ENCODE measurements around the gene ANKEF1.
"Not testable (repeated sequence)": the region's sequence is repeated elsewhere in the genome, so short reads cannot be mapped to it uniquely, and the experiment has no call there.

ANKEF1 gene

DNA sequence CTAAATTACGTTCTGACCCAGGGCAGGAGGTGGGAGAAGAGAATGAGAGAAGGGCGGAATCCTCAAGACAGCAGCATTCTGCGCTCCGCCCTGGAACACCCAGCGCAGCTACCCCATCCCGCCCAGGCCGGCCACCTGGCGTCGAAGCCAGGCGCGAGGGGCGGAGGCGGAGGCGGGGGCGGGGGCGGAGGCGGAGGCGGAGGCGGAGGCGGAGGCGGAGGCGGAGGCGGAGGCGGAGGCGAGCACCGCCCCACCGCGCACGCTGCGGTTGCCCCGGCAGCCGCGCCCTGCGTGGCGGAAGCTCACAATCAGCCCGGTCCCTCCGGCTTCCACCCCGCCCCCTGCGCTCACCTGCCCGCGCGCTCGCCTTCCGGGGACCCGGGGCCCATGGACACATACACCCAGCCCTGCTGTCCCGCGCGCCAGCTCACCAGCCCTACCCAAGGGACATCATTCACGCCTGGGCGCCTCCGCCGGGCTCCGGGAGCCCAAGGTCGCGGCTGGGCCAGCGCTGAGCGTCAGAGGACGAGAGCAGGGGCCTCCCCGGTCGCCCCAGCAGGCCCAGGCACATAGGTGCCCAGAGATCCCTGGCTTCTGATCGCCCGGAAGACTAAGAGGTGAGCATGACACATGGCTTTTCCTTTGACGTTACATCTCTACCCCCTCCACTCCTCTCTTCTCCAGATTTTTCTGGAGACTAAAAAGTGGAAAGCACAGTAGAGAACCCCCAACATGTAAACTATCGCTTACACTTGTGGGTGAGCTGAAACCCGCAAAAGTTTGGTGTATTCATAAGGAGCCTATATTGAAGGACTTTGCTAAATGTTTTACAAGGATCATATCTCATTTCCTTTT, at the start of gene ANKEF1:
Gene ANKEF1, plus strand, starts transcription at position 271 of the 855 bp plus-strand sequence. CDS start 3,315 bp downstream, outside the sequence.
- DNase-seq: peak; percentile 68 to 92

DNA sequence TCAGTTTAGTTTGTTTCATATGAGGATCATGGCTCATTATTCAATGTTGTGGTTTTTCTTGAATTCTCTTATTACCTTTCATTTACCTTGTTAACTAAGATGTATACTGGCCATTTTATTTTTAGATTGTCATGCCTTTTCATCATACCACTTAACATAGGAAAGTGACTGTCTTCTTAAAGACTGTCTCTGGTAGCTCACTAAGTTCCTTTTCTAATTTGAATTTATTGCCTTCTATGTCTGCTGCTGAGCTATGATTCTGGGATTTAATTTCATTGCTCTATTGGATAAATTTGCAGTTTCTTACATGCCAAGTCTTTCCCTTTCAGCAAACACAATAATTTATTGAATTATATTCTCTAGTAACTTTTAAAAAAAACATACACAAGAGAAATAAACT, 49.5 kb upstream of the ANKEF1 start:
- no peak for DNase-seq

DNA sequence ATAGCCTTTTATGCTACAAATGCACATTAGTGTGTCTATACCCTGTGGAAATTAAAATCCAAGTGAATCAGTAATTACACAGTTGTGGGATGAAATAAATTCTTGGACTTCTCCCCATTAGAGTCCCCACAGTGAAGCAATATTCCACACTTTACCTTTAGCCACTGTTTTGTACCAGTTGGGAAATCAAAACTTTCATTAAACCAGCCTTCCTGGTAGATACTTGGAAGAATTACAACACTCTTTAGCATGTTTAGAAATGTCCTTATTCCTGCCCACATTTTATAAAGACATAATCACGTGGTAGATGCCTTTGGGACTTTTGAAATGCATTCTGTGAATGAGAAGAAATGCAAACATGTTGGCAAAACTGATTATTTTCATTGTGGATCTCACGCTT, 49.0 kb upstream of the ANKEF1 start:
- DNase-seq: no peak

DNA sequence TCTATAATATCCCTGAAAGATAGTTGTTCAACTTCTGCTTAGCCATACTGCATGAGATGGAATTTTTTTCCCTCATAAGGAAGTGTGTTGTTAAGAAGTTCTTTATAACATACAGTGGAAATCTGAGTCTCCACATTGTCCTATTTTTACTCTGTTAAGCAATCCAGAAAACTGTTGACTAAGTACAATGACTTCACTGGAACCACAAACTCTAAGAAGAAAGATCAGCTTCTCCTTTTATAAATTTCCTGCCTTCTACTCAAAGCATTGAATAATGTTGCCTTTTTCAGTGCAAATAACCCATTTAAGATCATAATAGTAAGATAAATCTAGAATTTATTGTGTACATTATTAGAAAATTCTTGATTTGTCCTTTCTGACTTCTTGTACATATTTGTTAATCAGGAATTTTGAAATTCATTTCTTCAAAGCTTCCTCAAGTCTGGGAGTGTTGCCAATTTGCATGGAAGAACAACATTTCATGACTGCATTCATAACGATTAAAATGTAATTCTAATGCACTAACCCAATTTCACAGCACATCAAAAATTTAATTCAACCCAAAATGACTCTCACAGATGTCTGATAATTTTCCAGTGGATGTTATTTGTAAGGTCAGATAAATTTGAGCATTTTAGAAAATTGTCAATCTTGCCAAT, 45.6 kb upstream of the ANKEF1 start:
- peak; percentile 21 to 48 for DNase-seq

DNA sequence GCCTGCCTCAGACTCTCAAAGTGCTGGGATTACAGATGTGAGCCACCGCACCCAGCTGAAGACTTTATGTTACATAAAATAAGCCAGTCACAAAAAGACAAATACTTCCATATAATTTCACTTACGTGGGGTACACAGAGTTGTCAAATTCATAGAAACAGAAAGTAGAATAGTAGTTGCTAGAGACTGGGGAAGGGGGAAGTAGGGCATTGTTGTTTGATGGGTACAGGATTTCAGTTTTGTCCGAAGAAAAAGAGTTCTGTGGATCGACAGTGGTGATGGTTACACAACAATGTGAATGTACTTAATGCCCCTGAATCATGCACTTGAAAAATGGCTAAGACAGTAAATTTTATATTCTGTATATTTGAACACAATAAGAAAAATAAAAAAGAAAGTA, 41.6 kb upstream of the ANKEF1 start:
- no peak for DNase-seq

DNA sequence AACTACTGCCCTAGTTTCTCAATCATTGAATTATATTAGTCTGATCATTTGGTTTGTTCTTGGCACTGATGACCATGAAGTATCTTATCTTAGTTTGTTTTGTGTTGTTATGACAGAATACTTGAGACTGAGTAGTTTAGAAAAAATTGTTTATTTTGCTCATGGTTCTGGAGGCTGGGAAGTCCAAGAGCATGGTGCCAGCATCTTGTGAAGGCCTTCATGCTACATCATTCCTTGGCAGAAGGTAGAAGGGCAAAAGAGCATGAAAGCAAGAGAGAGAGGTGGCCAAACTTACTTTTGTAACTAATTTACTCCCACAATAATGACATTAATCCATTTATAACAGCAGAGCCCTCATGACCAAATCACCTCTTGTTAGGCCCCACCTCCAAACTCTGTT, 40.1 kb upstream of the ANKEF1 start:
- no peak for DNase-seq

DNA sequence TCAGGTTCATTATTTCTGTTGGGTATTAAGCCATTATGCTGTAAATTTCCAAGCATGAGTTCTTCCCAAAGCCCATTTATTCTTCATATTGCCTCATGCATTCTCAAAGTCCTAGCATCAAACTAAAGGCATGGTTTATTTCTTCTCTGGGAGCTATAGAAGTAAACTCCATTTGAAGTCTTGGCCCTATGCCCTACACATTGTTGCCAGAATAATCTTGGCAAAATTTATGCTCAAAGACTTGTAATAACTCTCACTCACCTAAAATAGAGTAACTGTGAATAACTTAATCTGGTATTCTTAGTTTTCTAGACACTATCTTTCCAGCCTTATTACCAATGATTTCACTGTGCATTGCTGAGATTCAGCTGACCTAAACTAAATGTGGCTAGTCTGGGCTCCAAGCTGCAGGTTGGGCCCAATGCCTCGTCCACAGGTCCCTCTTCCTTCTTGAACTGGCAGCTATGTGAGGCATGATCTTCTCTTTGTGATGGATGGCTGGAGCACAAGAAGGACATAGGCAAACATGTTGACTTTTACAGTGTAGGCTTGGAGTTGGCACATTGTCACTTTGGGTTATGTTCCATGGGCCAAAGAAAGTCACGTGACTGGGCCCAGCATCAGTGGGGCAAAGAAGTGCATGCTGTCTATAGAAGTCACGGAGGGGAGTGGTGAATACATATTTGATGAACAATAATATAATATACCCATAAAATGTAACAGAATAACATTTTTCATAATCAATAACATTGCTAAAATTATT, 39.1 kb upstream of the ANKEF1 start:
- peak; percentile 85 to 94 for DNase-seq

DNA sequence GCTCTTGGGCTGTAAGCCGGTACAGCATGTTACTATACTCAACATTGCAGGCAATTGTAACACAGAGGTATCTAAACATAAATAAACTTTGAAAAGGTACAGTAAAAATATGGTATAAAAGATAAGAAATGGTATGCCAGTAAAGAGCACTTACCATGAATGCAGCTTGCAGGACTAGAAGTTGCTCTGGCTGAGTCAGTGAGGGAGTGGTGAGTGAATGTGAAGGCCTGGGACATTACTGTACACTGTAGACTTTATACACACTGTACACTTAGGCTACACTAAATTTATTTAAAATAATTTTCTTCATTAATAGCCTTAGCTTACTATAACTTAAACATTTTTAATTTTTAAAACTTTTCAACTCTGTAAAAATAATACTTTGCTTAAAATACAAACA, 37.8 kb upstream of the ANKEF1 start:
- no peak for DNase-seq

DNA sequence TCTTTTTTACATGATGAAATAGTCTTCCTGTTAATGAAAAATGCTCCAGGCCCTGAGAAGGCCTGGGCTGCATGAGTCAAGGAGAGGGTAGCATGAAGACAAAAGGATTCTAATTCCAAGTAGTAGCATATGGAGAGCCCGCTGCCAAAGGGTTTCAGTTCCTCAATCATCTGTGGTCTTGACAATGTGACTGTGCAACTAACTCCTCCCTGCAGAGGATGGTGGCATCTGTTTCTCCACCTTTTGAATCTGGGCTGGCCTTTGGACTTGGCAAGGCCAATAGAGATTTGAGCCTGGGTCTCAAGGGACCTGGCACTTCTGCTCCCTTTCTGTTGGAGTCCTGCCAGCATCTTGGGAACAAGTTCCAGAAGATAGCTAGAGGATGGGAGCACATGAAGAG, 35.1 kb upstream of the ANKEF1 start:
- DNase-seq: peak; percentile 94 to 99

DNA sequence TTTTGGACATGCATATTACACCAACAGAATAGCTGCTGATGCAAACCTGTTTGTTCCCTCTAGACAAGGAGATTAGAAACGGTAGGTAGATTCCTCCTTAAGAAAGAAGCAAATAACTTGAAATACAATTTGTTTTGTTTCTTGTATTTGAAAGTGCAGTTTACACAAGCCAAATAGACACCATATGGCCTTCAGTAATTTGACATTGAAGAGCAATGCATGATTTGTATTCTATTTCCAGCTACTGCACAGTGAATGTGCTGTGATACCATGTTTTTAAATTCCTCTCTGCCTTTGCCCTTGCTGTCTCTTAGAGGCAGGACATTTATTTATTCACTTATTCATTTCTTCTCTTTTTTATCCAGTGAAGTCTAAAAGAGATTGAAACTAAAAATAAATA, 31.9 kb upstream of the ANKEF1 start:
- DNase-seq: peak; percentile 32 to 64

DNA sequence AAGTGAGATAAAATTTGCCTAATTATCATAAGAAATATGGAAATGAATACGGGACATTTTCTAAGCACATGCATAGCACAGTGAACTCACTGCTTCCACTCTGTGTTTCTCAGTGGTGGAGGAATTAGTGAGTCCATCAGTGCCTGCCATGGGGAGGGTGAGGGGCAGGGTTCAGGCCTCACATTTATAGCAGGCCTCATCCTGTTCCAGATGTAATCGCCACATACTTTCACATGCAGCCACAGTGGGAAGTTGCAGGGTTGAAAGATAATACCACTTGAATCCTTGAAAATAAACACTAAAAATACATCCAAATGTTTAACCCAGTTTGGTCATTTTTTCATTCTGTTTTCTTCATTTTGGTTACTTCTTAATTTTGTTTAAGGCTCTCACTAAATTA, 29.9 kb upstream of the ANKEF1 start:
- DNase-seq: no peak

DNA sequence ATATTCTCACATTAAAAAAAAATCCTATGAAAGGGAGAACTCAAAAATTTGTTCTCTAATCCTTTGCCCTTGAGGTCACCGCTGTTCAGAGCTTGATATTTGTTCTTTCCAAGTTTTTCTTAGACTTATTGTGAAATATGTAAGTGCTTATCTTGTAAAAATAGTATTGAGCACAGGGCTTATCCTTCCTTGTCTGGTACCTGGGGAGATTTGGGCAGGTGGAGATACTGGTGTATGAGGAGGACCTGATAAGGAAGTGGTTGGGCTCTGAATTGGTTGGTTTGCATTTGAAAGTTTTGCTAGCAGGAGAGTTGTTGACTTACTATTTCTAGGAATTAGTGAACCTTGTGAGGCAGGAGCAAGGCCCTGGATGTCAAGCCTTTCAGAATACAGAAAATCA, 28.9 kb upstream of the ANKEF1 start:
- no peak for DNase-seq

DNA sequence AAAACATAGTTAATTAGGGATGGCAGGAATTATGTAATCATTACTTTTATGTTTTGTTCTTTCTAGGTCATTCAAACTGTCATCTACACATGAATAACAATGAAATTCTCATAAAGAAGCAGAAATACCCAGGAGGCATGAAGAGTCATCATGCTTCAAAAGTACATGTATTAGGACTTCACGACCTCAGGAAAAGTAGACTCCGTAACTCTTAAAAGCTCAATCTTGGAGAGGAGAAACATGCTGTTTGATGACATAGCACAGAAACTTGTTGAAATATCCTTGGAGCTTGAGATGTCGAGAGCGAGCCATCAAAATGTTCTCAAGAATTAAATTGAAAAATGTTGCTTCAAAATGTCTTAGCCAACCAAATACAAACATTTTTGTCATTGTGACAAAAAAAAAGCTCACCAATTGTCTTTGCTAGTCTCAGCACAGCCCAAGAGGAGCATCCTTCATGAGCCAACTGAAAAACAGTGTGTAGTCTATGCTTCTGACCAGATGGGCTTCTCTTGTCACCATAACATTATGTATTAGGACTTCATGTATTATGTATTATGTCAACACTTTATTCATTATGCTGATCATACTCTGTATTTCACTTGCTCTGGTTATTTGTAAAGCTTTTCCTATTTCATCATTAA, 28.2 kb upstream of the ANKEF1 start:
- peak in 1 of 2 experiments; percentile 25 for DNase-seq

DNA sequence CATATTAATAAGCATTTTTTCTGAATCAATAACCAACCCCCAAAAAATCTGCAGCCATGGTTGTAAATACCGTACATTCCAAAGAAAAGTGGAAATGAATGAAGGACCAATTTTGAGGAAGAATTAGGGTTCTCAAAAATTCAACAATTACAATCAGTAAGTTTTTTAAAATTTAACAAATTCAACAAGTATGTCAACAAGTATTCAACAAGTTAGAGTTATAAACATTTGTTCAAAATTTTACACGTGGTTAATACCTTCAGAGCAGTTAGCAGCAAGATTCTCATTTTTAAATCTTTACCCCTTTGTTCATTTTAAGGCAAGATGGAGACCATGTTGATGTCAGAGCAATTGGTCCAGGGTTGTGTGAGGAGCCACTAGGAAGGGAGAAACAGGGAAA, 27.6 kb upstream of the ANKEF1 start:
- DNase-seq: no peak

DNA sequence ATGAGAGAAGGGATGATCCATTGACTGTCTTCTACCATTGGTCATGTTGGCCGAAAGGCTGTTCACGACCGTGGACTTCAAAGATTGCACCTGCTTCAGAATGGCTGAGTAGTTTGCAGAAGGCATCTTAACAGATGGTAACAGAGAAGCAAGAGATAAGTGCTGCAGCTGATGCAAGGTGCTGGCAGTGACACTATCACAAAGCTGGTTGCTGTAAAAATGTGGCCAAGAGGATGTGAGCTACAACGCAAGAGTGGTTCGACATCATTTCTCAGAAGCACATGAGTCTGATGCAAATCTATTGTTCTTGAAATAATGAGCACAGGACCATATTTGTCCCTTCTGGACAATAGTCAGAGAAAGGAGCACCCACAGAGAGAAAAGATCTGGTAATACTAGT, 27.0 kb upstream of the ANKEF1 start:
- no peak for DNase-seq

DNA sequence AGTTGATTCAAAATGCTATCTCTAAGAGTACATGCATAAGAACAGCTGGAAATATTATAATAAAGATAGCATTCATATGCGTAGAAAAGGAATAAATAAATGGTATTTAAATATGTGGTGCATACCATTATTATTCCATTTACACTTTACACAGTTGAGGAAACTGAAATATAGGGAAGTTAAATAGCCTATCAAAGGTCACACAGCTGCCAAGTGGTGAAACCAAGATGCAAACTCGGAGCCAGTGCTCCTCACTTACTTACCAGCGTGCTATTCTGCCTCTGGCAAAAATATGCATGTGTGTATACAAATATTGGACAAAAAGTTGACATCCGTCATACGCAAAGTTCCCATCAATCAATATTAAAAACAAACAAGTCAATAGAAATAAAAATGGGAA, 22.3 kb upstream of the ANKEF1 start:
- no peak for DNase-seq

DNA sequence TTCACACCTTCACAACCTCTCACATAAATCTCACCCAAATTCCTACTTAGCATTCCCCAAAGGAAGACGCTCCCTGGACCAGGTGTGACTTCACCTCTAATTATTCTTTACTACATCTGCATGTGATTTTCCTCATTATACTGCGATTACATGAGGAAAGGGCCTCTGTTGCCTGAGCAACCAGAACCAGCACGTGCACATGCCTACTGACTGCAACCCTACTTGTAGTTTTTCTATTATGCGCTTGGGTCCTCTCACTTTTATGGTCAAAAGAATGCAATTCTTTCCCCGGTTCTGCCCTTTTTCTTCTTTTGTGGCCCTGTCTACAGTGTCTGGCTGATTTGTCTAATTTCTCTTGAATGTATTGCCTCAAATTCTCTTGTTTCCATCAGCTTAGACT, 20.4 kb upstream of the ANKEF1 start:
- no peak for DNase-seq

DNA sequence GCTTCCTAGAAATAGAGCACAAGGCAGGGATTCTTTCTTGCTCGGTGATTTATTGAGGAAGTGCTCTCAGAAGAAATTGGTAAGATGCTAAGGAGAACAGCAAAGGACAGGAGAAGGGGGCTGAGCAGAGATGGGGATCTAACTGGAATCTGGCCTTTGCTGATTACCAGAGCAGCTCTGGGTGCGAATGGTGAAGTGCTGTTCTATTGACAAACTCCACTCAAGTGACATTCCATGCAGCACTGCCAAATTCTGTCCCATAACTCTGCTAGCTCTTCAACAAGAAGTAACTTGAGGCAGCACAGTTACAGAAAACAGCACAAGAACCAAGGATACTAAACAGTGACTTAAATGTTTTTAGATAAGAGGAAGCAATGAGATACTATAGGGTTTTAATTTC, 13.8 kb upstream of the ANKEF1 start:
- no peak for DNase-seq

DNA sequence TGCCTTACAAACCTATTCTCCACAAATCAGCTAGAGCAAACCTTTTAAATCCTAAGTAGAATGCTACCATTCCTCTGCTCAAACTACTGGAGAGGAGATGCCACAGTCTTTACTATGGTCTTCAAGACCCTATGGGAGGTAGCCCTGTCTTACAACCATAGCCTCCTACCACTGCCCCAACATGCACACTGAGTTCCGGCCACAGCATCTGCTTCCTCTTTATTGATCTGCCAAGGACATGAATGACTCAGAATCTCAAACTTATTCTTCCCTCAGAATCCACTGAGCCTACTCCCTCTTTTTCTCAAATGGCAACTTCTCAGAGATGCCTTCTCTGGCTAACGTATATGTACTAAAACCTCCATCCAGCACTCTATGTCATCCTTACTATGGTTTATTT, 12.2 kb upstream of the ANKEF1 start:
- no peak for DNase-seq

DNA sequence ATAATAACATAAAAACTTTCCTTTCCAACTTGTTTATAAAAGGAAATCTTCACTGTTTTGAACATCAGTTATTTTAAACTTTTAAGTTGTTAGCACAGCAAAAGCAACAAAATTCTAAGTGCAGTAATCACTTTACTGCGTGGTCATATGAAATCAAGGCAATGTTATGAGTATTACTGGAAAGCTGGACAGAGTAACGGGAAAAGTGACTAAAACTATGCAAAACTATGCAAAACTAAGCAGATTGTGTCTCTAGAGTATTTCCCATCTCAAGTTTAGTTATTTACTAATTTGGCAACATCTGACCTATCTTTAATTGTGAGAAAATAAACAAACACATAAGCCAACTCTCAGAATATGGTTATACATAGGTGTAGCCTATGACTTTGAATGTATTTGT, 10.9 kb upstream of the ANKEF1 start:
- DNase-seq: no peak

DNA sequence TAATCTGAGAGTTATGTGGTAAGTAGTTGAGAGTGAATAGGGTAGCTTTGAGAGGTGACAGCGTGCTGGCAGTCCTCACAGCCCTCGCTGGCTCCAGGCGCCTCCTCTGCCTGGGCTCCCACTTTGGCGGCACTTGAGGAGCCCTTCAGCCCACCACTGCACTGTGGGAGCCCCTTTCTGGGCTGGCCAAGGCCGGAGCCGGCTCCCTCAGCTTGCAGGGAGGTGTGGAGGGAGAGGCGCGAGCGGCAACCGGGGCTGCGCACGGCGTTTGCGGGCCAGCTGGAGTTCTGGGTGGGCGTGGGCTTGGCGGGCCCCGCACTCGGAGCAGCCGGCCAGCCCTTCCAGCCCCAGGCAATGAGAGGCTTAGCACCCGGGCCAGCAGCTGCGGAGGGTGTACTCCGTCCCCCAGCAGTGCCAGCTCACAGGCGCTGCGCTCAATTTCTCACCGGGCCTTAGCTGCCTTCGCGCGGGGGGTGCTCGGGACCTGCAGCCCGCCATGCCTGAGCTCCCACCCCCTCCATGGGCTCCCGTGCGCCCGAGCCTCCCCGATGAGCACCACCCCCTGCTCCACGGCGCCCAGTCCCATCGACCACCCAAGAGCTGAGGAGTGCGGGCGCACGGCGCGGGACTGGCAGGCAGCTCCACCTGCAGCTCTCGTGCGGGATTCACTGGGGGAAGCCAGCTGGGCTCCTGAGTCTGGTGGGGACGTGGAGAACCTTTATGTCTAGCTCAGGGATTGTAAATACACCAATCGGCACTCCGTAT, 3.2 kb upstream of the ANKEF1 start:
- not testable (repeated sequence) for DNase-seq

DNA sequence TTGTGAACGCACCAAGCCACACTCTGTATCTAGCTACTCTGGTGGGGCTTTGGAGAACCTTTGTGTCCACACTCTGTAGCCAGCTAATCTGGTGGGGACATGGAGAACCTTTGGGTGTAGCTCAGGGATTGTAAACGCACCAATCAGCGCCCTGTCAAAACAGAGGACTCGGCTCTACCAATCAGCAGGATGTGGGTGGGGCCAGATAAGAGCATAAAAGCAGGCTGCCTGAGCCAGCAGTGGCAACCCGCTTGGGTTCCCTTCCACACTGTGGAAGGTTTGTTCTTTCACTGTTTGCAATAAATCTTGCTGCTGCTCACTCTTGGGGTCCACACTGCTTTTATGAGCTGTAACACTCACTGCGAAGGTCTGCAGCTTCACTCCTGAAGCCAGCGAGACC, 2.5 kb upstream of the ANKEF1 start:
- DNase-seq: not testable (repeated sequence)

All from NCI-H446 (cell line).